Naive thymus-derived CD4-positive, alpha-beta T cell (primary cell): ENCODE results near the gene ANAPC2. TPM values are rescaled to one million over a fixed set of nuclear protein-coding genes. Genes with fewer than 3 reads are reported as not detected.

Source experiments
- ATAC-seq: fragments of 150-1000 bp; cut with Tn5 transposase; 2 replicates; pipeline ENCODE4 v1.10.0; 2021; ENCODE audit warnings: mild to moderate bottlenecking, moderate library complexity
- CTCF ChIA-PET: fragments of 350-600 bp; sonication (Branson Sonifier 250); formaldehyde crosslinking; loops from one replicate; lab custom pipeline; 2021; ENCODE audit warnings: antibody characterized with exemption; lab: Charles Lee
- POLR2A ChIA-PET: fragments of 350-600 bp; sonication (Branson Sonifier 250); formaldehyde crosslinking; loops from one replicate; lab custom pipeline; 2021; ENCODE audit warnings: antibody characterized with exemption, inconsistent platforms; lab: Charles Lee
- DNase-seq, 9 donors: peaks; one replicate each; pipeline versions ENCODE4 v3.0.0 to v3.0.0-alpha.2; 2020 to 2022; ENCODE audit warnings: mixed read lengths in 1 of 9
- H3K27ac ChIP-seq: one replicate; pipeline ENCODE4 v1.7.0; 2013; ENCODE audit warnings: mild to moderate bottlenecking, low read depth, low read length, moderate library complexity
- H3K27me3 ChIP-seq, 2 donors: one replicate each; pipeline ENCODE4 v1.7.0; 2013; ENCODE audit warnings: low read length in 2 of 2, mild to moderate bottlenecking in 2 of 2, moderate library complexity in 2 of 2; ENCODE audit not compliant: control insufficient read depth in 2 of 2, insufficient read depth in 2 of 2
- H3K36me3 ChIP-seq, 3 experiments: 1 replicate in 2 of 3; 2 replicates in 1 of 3; pipeline ENCODE4 v1.7.0; 2013; ENCODE audit warnings: low read length in 3 of 3, mild to moderate bottlenecking in 3 of 3, moderate library complexity in 1 of 3; ENCODE audit not compliant: insufficient read depth in 3 of 3, control insufficient read depth in 2 of 3
- H3K4me1 ChIP-seq, 2 donors: one replicate each; pipeline ENCODE4 v1.7.0; 2013; ENCODE audit warnings: low read length in 2 of 2, mild to moderate bottlenecking in 2 of 2, moderate library complexity in 1 of 2; ENCODE audit not compliant: control insufficient read depth in 2 of 2, insufficient read depth in 2 of 2
- H3K4me3 ChIP-seq: 2 replicates; pipeline ENCODE4 v1.7.0; 2013; ENCODE audit warnings: mild to moderate bottlenecking, low read length
- H3K9me3 ChIP-seq, 3 experiments: 1 replicate in 2 of 3; 2 replicates in 1 of 3; pipeline ENCODE4 v1.7.0; 2013; ENCODE audit warnings: low read length in 3 of 3; ENCODE audit not compliant: control insufficient read depth in 2 of 3
- H3K27ac Mint-ChIP-seq, 9 donors: one replicate each; pipeline ENCODE4 v1.8.0; 2020 to 2022; ENCODE audit warnings: mixed read lengths in 9 of 9, mild to moderate bottlenecking in 8 of 9, moderate library complexity in 5 of 9, inconsistent platforms in 2 of 9
- H3K27me3 Mint-ChIP-seq, 5 donors: one replicate each; pipeline ENCODE4 v1.8.0; 2021 to 2022; ENCODE audit warnings: mixed read lengths in 5 of 5, mild to moderate bottlenecking in 1 of 5
- H3K36me3 Mint-ChIP-seq, 5 donors: one replicate each; pipeline ENCODE4 v1.8.0; 2020 to 2022; ENCODE audit warnings: mixed read lengths in 5 of 5, mild to moderate bottlenecking in 3 of 5, inconsistent platforms in 1 of 5
- H3K4me1 Mint-ChIP-seq, 7 donors: one replicate each; pipeline ENCODE4 v1.8.0; 2020 to 2022; ENCODE audit warnings: mixed read lengths in 7 of 7, mild to moderate bottlenecking in 3 of 7, inconsistent platforms in 1 of 7
- H3K4me3 Mint-ChIP-seq, 10 donors: one replicate each; pipeline ENCODE4 v1.8.0; 2020 to 2022; ENCODE audit warnings: mild to moderate bottlenecking in 10 of 10, mixed read lengths in 10 of 10, moderate library complexity in 6 of 10, inconsistent platforms in 2 of 10
- H3K9me3 Mint-ChIP-seq, 11 donors: one replicate each; pipeline ENCODE4 v1.8.0; 2020 to 2022; ENCODE audit warnings: mixed read lengths in 11 of 11, mild to moderate bottlenecking in 4 of 11, inconsistent platforms in 1 of 11, moderate library complexity in 1 of 11
- intact Hi-C, 2 donors: fragments of 100-400 bp; cut with micrococcal nuclease; formaldehyde crosslinking; loops; one replicate each; pipeline ENCODE4 v1.15.1; 2023
- polyA plus RNA-seq, 2 donors: library from polyadenylated mRNA; unstranded; fragments of 300-500 nt; fragmentation: Illumina TruSeq; gene quantifications; one replicate each; pipeline ENCODE4 v1.2.3, GENCODE V29; 2021
- total RNA-seq, 6 experiments: library from RNA in 5 of 6; stranded (reverse) in 5 of 6; gene quantifications; 1 replicate in 5 of 6; 2 replicates in 1 of 6; pipeline ENCODE4 v1.2.3 and lab custom pipeline; 2021 to 2026

The ANAPC2 gene
- total and polyA plus RNA-seq, 7 experiments from 2014 or later: 7.4 to 147 (median 131) TPM

DNA sequence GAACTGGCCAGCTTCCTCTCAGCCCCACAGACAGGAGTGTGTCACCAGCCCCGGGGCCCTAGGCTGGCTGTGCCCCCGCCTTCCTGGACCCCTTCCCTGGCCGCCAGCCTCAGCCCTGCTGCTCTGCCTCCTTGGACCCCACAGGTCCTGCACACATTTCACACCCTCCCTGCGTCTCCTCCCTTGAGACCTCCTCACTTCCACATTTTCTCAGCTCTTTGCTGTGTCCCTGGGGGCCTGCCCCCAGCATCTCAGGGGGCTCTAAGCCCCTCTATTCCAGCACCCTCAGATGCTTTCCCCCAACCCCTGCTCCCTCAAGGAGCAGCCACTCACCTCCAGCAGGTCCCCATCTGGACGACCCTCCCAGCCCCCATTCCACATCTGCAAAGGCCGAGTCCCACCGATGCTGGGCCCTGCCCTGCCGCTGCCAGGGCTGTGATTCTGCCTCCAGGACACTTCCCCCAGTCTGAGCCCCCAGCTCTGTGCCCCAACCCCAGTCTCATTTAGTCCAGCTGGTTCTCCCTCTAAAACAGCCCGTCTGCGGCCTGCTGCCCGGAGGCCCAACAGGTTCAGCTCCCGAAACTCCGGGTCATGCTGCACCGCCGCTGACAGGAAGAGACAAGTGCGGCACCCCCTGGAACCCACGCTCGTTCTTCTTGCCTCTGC lies 46.5 kb upstream of the ANAPC2 start:
- H3K9me3 Mint-ChIP-seq: peaks cover 0 to 2% (median 0%) of the 10 kb centered on the region in 11 donors
- H3K4me3 Mint-ChIP-seq: no peak overlapping the region
- peaks cover 4 to 12% (median 10%) of the 10 kb centered on the region in 7 donors for H3K4me1 Mint-ChIP-seq
- Histone ChIP-seq H3K27me3 (no peaks in the 10 kb centered on the region), H3K36me3 (no peaks in the 10 kb centered on the region), H3K4me3 (no peak overlapping the region), H3K4me1 (peaks cover 6 to 13% of the 10 kb centered on the region in 2 donors), H3K27ac (no peak overlapping the region), H3K9me3 (no peaks in the 10 kb centered on the region)
- no peak for DNase-seq
- ChIA-PET POLR2A (interaction anchor here (0.8 kb wide), 1 partner anchor 105 kb away, joined by 3 read pairs; no protein-coding TSS in a partner anchor), CTCF (interaction anchor here (1.0 to 1.3 kb wide), 2 partner anchors 12 to 30 kb away, joined by 3 read pairs; no protein-coding TSS in a partner anchor)
- H3K36me3 Mint-ChIP-seq: no peaks in the 10 kb centered on the region
- intact Hi-C loops: loop anchor here in 1 of 2 donors (5.0 kb wide), 1 partner anchor 188 kb away; the partner anchor contains the start of gene NPDC1
- peaks cover 0 to 10% (median 0%) of the 10 kb centered on the region in 5 donors for H3K27me3 Mint-ChIP-seq
- peak overlapping the region in 1 of 9 donors; percentile 42 for H3K27ac Mint-ChIP-seq
- no peak for ATAC-seq

DNA sequence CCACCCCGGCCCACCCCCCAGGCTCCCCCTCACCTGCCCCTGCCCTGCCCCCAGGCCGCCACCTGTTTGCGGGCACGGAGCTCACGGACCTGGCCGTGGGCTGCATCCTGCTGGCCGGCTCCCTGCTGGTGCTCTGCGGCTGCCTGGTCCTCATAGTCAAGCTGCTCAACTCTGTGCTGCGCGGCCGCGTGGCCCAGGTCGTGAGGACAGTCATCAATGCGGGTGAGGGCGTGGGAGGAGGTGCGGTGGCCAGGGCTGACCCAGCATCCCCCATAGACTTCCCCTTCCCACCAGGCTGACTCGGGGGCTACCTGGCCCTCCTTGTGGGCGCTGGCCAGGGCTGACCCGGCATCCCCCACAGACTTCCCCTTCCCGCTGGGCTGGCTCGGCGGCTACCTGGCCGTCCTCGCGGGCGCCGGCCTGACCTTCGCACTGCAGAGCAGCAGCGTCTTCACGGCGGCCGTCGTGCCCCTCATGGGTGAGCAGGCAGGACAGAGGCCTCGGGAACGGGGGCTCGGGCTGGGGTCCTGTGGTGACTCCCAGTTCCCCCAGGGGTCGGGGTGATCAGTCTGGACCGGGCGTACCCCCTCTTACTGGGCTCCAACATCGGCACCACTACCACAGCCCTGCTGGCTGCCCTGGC lies 45.8 kb upstream of the ANAPC2 start:
- CTCF ChIA-PET: interaction anchor here (1.3 kb wide), 1 partner anchor 11 kb away, joined by 3 read pairs; no protein-coding TSS in a partner anchor
- intact Hi-C loops: no loop called here
- no peak overlapping the region for H3K27ac Mint-ChIP-seq
- Histone ChIP-seq H3K27me3 (no peaks in the 10 kb centered on the region), H3K4me1 (peaks cover 5 to 13% of the 10 kb centered on the region in 2 donors), H3K4me3 (no peak overlapping the region), H3K27ac (no peak overlapping the region), H3K9me3 (no peaks in the 10 kb centered on the region), H3K36me3 (no peaks in the 10 kb centered on the region)
- H3K4me3 Mint-ChIP-seq: no peak overlapping the region
- H3K9me3 Mint-ChIP-seq: peaks cover 0 to 2% (median 0%) of the 10 kb centered on the region in 11 donors
- DNase-seq (no peak), ATAC-seq (no peak)
- H3K27me3 Mint-ChIP-seq: peaks cover 0 to 10% (median 0%) of the 10 kb centered on the region in 5 donors
- POLR2A ChIA-PET: interaction anchor here (0.8 kb wide), 1 partner anchor 104 kb away, joined by 3 read pairs; no protein-coding TSS in a partner anchor
- H3K4me1 Mint-ChIP-seq: peaks cover 4 to 9% (median 6%) of the 10 kb centered on the region in 7 donors
- no peaks in the 10 kb centered on the region for H3K36me3 Mint-ChIP-seq

DNA sequence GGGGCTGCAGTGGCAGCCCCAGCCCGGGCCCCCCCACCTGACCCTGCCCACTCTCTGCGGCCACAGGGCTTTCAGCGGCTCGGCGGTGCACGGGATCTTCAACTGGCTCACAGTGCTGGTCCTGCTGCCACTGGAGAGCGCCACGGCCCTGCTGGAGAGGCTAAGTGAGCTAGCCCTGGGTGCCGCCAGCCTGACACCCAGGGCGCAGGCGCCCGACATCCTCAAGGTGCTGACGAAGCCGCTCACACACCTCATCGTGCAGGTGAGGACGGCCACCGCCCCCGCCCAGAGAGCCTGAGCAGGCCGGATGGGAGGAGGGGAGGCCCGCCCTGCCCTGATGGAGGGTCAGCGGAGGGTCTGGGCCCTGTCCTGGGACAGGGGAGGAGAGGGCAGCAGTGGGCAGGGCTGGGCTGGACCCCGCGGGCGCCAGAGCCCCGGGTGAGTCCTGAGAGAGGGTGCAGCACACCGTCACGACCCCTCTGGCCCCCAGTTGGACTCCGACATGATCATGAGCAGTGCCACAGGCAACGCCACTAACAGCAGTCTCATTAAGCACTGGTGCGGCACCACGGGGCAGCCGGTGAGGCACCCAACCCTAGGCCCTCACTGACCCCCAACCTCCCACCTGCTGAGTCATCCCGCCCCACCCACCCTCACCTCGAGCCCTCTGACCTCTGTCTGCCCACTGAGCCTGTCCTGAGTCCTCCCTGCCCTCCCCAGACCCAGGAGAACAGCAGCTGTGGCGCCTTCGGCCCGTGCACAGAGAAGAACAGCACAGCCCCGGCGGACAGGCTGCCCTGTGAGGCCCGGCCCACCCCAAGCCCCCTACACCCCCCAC lies 45.0 kb upstream of the ANAPC2 start:
- Histone ChIP-seq H3K4me1 (peaks cover 0 to 13% of the 10 kb centered on the region in 2 donors), H3K9me3 (no peaks in the 10 kb centered on the region), H3K27me3 (no peaks in the 10 kb centered on the region), H3K27ac (no peak overlapping the region), H3K36me3 (no peaks in the 10 kb centered on the region), H3K4me3 (no peak overlapping the region)
- CTCF ChIA-PET: no interaction called here
- POLR2A ChIA-PET: no interaction called here
- H3K9me3 Mint-ChIP-seq: peaks cover 0 to 2% (median 0%) of the 10 kb centered on the region in 11 donors
- no peak for ATAC-seq
- no peaks in the 10 kb centered on the region for H3K36me3 Mint-ChIP-seq
- H3K4me1 Mint-ChIP-seq: peaks cover 0 to 5% (median 0%) of the 10 kb centered on the region in 7 donors
- no peak overlapping the region for H3K4me3 Mint-ChIP-seq
- H3K27me3 Mint-ChIP-seq: peaks cover 0 to 10% (median 0%) of the 10 kb centered on the region in 5 donors
- no peak overlapping the region for H3K27ac Mint-ChIP-seq
- intact Hi-C loops: no loop called here
- DNase-seq: no peak

GRCh38 chr9:137232510-137232909 lies 44.1 kb upstream of the ANAPC2 start:
- no peaks in the 10 kb centered on the region for H3K36me3 Mint-ChIP-seq
- H3K4me1 ChIP-seq: peaks cover under 1 to 14% of the 10 kb centered on the region in 2 donors
- H3K27me3 Mint-ChIP-seq: peaks cover 0 to 13% (median 4%) of the 10 kb centered on the region in 5 donors
- H3K27me3 ChIP-seq: no peaks in the 10 kb centered on the region
- POLR2A ChIA-PET: no interaction called here
- no peak overlapping the region for H3K27ac ChIP-seq
- H3K4me3 ChIP-seq: no peak overlapping the region
- H3K4me3 Mint-ChIP-seq: no peak overlapping the region
- intact Hi-C loops: no loop called here
- no peak for DNase-seq
- ATAC-seq: no peak
- H3K9me3 ChIP-seq: no peaks in the 10 kb centered on the region
- H3K27ac Mint-ChIP-seq: no peak overlapping the region
- H3K4me1 Mint-ChIP-seq: peaks cover 2 to 5% (median 3%) of the 10 kb centered on the region in 7 donors
- peaks cover 0 to 2% (median 0%) of the 10 kb centered on the region in 11 donors for H3K9me3 Mint-ChIP-seq
- CTCF ChIA-PET: no interaction called here
- H3K36me3 ChIP-seq: no peaks in the 10 kb centered on the region

DNA sequence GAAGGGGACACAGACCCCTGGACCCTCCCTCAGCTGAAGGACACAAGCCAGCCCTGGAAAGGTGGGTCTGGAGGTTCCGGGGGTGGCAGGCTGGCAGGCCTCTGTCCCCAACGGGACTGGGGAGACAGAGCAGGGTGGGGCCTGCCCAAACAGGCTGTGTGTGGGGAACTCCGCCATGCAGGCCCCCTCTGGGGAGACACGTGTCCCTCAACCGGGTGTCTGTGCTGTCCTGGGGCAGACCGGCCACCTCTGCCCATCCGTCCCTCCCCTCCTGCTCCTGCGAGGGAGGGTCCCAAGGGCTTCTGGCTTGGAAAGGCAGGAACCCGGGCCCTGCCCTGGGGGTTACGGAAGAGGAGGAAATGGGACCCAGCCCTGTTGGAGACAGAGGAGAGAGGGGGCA lies 43.7 kb upstream of the ANAPC2 start:
- CTCF ChIA-PET: no interaction called here
- Mint-ChIP-seq H3K27ac (no peak overlapping the region), H3K27me3 (peaks cover 0 to 13% (median 6%) of the 10 kb centered on the region in 5 donors), H3K4me1 (peaks cover 4 to 6% (median 5%) of the 10 kb centered on the region in 7 donors), H3K9me3 (peaks cover 0 to 2% (median 0%) of the 10 kb centered on the region in 11 donors), H3K4me3 (no peak overlapping the region), H3K36me3 (no peaks in the 10 kb centered on the region)
- no peak overlapping the region for H3K27ac ChIP-seq
- no peak overlapping the region for H3K4me3 ChIP-seq
- ATAC-seq: no peak
- no peaks in the 10 kb centered on the region for H3K36me3 ChIP-seq
- peaks cover 4 to 18% of the 10 kb centered on the region in 2 donors for H3K4me1 ChIP-seq
- no peak for DNase-seq
- POLR2A ChIA-PET: no interaction called here
- no peaks in the 10 kb centered on the region for H3K9me3 ChIP-seq
- intact Hi-C loops: no loop called here
- no peaks in the 10 kb centered on the region for H3K27me3 ChIP-seq

DNA sequence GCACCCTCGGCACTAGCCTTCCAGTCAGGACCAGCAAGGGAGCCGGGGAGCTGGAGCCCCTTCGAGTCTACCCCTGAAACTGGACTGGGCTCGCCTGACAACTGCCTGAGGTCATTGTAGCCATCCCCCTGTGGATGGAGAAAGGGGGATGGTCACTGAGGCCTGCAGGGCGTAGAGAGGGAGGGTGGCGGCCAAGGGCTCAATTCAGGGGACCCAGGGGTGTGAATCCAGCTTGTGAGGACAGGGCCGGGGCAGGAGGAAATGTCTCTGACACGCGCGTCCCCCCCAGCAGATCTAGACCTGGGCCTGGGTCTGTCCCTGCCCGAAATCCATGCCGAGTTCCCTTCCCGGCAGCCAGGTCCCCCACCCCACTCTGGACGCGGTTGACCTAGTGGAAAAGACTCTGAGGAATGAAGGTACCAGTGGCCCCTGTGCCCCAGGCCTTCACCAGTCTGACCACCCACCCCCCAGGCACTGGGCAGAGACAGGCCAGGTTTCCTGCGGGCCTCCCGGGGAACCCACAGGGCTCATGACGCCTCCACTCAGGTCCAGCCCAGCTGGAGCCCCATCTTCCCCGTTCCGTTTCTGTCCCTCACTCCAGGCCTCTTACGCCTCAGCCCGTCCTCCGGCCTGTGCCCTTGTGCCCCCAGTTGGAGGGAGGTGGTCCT lies 43.1 kb upstream of the ANAPC2 start:
- intact Hi-C loops: no loop called here
- Mint-ChIP-seq H3K36me3 (no peaks in the 10 kb centered on the region), H3K4me1 (peaks cover 4 to 6% (median 5%) of the 10 kb centered on the region in 7 donors), H3K9me3 (peaks cover 0 to 2% (median 0%) of the 10 kb centered on the region in 11 donors), H3K27me3 (peaks cover 0 to 13% (median 6%) of the 10 kb centered on the region in 5 donors), H3K4me3 (no peak overlapping the region), H3K27ac (no peak overlapping the region)
- Histone ChIP-seq H3K27ac (no peak overlapping the region), H3K27me3 (no peaks in the 10 kb centered on the region), H3K36me3 (no peaks in the 10 kb centered on the region), H3K4me1 (peaks cover 4 to 12% of the 10 kb centered on the region in 2 donors), H3K9me3 (no peaks in the 10 kb centered on the region), H3K4me3 (no peak overlapping the region)
- ChIA-PET POLR2A (interaction anchor here (0.5 kb wide), 1 partner anchor 127 kb away, joined by 4 read pairs; no protein-coding TSS in a partner anchor), CTCF (no interaction called here)
- no peak for DNase-seq
- ATAC-seq: no peak
